PFSK-1 (cell line): ENCODE measurements around the gene HELZ.

Experiments
- FOXP2 ChIP-seq: optimal IDR thresholded peaks from 2 replicates; pipeline ENCODE3; 2011; ENCODE audit warnings: borderline replicate concordance, control low read depth, inconsistent platforms; ENCODE audit not compliant: insufficient read depth; ENCODE audit errors: extremely low read length, extremely low read depth
- POLR2AphosphoS5 ChIP-seq: IDR thresholded peaks from 2 replicates; pipeline ENCODE4 v1.6.1; 2012; ENCODE audit warnings: low read depth, mild to moderate bottlenecking, control low read depth, low read length, moderate library complexity
- SIN3A ChIP-seq: IDR thresholded peaks from 2 replicates; pipeline ENCODE4 v1.6.1; 2012; ENCODE audit warnings: mild to moderate bottlenecking, low read length, moderate library complexity, borderline replicate concordance; ENCODE audit not compliant: insufficient read depth
- TAF1 ChIP-seq: IDR thresholded peaks from 2 replicates; pipeline ENCODE4 v1.6.1; 2012; ENCODE audit warnings: low read length, control low read depth, borderline replicate concordance; ENCODE audit not compliant: insufficient read depth
- TF ChIP-seq, protein P1 (sequence below), 2 experiments: IDR thresholded peaks; 2 replicates each; pipeline versions ENCODE4 v1.6.1 to v1.8.0; 2011 to 2012; ENCODE audit warnings: low read depth in 2 of 2, low read length in 2 of 2, control low read depth in 1 of 2, inconsistent platforms in 1 of 2, mild to moderate bottlenecking in 1 of 2, moderate library complexity in 1 of 2; ENCODE audit not compliant: insufficient read depth in 1 of 2

GRCh38 chr17:67148352-67148751 lies 96.6 kb downstream of the HELZ start:
- TF ChIP-seq TAF1 (no peak), POLR2AphosphoS5 (no peak), SIN3A (no peak), FOXP2 (no peak)
- TF ChIP-seq, protein P1, sequence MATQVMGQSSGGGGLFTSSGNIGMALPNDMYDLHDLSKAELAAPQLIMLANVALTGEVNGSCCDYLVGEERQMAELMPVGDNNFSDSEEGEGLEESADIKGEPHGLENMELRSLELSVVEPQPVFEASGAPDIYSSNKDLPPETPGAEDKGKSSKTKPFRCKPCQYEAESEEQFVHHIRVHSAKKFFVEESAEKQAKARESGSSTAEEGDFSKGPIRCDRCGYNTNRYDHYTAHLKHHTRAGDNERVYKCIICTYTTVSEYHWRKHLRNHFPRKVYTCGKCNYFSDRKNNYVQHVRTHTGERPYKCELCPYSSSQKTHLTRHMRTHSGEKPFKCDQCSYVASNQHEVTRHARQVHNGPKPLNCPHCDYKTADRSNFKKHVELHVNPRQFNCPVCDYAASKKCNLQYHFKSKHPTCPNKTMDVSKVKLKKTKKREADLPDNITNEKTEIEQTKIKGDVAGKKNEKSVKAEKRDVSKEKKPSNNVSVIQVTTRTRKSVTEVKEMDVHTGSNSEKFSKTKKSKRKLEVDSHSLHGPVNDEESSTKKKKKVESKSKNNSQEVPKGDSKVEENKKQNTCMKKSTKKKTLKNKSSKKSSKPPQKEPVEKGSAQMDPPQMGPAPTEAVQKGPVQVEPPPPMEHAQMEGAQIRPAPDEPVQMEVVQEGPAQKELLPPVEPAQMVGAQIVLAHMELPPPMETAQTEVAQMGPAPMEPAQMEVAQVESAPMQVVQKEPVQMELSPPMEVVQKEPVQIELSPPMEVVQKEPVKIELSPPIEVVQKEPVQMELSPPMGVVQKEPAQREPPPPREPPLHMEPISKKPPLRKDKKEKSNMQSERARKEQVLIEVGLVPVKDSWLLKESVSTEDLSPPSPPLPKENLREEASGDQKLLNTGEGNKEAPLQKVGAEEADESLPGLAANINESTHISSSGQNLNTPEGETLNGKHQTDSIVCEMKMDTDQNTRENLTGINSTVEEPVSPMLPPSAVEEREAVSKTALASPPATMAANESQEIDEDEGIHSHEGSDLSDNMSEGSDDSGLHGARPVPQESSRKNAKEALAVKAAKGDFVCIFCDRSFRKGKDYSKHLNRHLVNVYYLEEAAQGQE (IDR thresholded peaks at IDR 0.05; ENCODE audit: insufficient read depth in 1 of 2, low read depth in 2 of 2, low read length in 2 of 2) = no peak
